Pancreas (tissue), 8 donors: Measurements from ENCODE around the gene OR2Z1. TPM values are rescaled to one million over a fixed set of nuclear protein-coding genes. Genes with fewer than 3 reads are reported as not detected.

Experiments used
- polyA plus RNA-seq, 2 donors: library from polyadenylated mRNA; stranded (reverse); fragments of 200-250 nt; gene quantifications; one replicate each; pipeline ENCODE4 v1.2.3, GENCODE V29; 2013
- total RNA-seq, 6 donors: library from RNA; stranded (reverse); fragmentation: NEBNext Ultra II Directional in 4 of 6; extraction: Animal tissue kit (Norgen Biotek cat#: 25700) in 4 of 6; gene quantifications; one replicate each; pipeline versions ENCODE4 v1.2.1 to v1.2.4, GENCODE V29; 2021 to 2023
- donor health status: healthy with polysubstance abuse.
- donor health status: DM: no; HTN: no; CAD: no; lungs with moderate emphysema.
- donor health status: DM: no; HTN: no; CAD: no.
- donor health status: Bipolar disorder and iron deficiency.
- donor health status: DM: yes; HTN: yes; CAD: no.
- donor health status: DM: no; HTN: no; CAD: no.
- donor health status: DM: no; HTN: no; CAD: no.
- donor health status: DM: yes; HTN: yes; CAD: no.

The OR2Z1 gene
- total and polyA plus RNA-seq, 8 donors: not detected

Other genes with a start within 250 kb of the OR2Z1 start
- 1 to 10 TPM in 2 of 6 donors, under 1 TPM in 4; 0.09 to 4.6 (median 0.70) TPM for gene PRAM1, start 219.0 kb upstream of the OR2Z1 start, total RNA-seq
- gene PRAM1, start 219.0 kb upstream of the OR2Z1 start, polyA plus RNA-seq: 1 to 10 TPM; 3.0 to 3.7 TPM
- gene ZNF414, start 207.5 kb upstream of the OR2Z1 start, total RNA-seq: 10 to 100 TPM in 3 of 6 donors, 1 to 10 TPM in 3; 7.3 to 16.1 (median 10.8) TPM
- 10 to 100 TPM; 28.2 to 36.9 TPM for gene ZNF414, start 207.5 kb upstream of the OR2Z1 start, polyA plus RNA-seq
- 10 to 100 TPM in 2 of 6 donors, 1 to 10 TPM in 4; 1.2 to 21.3 (median 4.8) TPM for gene MYO1F, start 144.2 kb upstream of the OR2Z1 start, total RNA-seq
- 1 to 10 TPM; 1.9 to 7.5 TPM for gene MYO1F, start 144.2 kb upstream of the OR2Z1 start, polyA plus RNA-seq
- gene ADAMTS10, start 110.9 kb upstream of the OR2Z1 start, total RNA-seq: 10 to 100 TPM in 4 of 6 donors, 1 to 10 TPM in 2; 6.7 to 45.2 (median 15.7) TPM
- 100 to 1,000 TPM in 1 of 2 donors, 10 to 100 TPM in 1; 46.6 to 106 TPM for gene ADAMTS10, start 110.9 kb upstream of the OR2Z1 start, polyA plus RNA-seq
- gene NFILZ, start 91.0 kb upstream of the OR2Z1 start, total RNA-seq: not detected
- gene NFILZ, start 91.0 kb upstream of the OR2Z1 start, polyA plus RNA-seq: not detected
- not detected for gene ACTL9, start 22.8 kb upstream of the OR2Z1 start, total RNA-seq
- not detected for gene ACTL9, start 22.8 kb upstream of the OR2Z1 start, polyA plus RNA-seq
- gene ZNF558, start 110.7 kb downstream of the OR2Z1 start, total RNA-seq: 10 to 100 TPM in 5 of 6 donors, 1 to 10 TPM in 1; 8.7 to 26.3 (median 12.3) TPM
- gene ZNF558, start 110.7 kb downstream of the OR2Z1 start, polyA plus RNA-seq: 10 to 100 TPM; 11.1 to 18.9 TPM
- under 1 TPM in 3 of 6 donors, not detected in 3; 0.22 to 0.25 (median 0.23) TPM for gene MBD3L1, start 110.7 kb downstream of the OR2Z1 start, total RNA-seq
- gene MBD3L1, start 110.7 kb downstream of the OR2Z1 start, polyA plus RNA-seq: 1 to 10 TPM in 1 of 2 donors, under 1 TPM in 1; 0.96 to 1.8 TPM